Left kidney (tissue), 2 donors: Measurements from ENCODE around the gene SEC14L2. TPM values are rescaled to one million over a fixed set of nuclear protein-coding genes. Genes with fewer than 3 reads are reported as not detected.
A peak's percentile ranks its signal among the peaks of the same experiment; 100 is the strongest.
"Not testable (repeated sequence)": the region's sequence is repeated elsewhere in the genome, so short reads cannot be mapped to it uniquely, and the experiment has no call there.

Experiments used
- DNase-seq: peaks from one replicate; pipeline ENCODE4 v3.0.0-alpha.2; 2013
- polyA plus RNA-seq: library from polyadenylated mRNA; unstranded; fragments of 120-200 nt; gene quantifications from one replicate; pipeline ENCODE4 v1.2.1, GENCODE V29; 2013; ENCODE audit not compliant: insufficient read length

SEC14L2 gene
- polyA plus RNA-seq, 1 donor, result 7.0 TPM

GRCh38 chr22:30453731-30454510, 57.1 kb downstream of the SEC14L2 start:
- no peak for DNase-seq

- no peak for DNase-seq
These were observed 58.4 kb downstream of the SEC14L2 start for GRCh38 chr22:30455075-30455840.

- DNase-seq, result no peak
These were observed 61.2 kb downstream of the SEC14L2 start for GRCh38 chr22:30457981-30458380.

GRCh38 chr22:30459181-30460052, 62.6 kb downstream of the SEC14L2 start:
- DNase-seq, result peak; percentile 52

- DNase-seq, result no peak
These were observed 63.3 kb downstream of the SEC14L2 start for GRCh38 chr22:30460147-30460546.

- not testable (repeated sequence) for DNase-seq
These were observed 63.7 kb downstream of the SEC14L2 start for GRCh38 chr22:30460555-30460954.

GRCh38 chr22:30469165-30469564, 72.3 kb downstream of the SEC14L2 start:
- DNase-seq, result no peak

- DNase-seq, result no peak
These were observed 73.8 kb downstream of the SEC14L2 start for GRCh38 chr22:30470655-30471054.

GRCh38 chr22:30471616-30472318, 74.9 kb downstream of the SEC14L2 start, which contains the start of gene SEC14L3:
TSS of gene SEC14L3 (minus strand) at chr22:30472017. CDS start at chr22:30471958, 59 bp downstream.
- DNase-seq, result no peak

- no peak for DNase-seq
These were observed 76.3 kb downstream of the SEC14L2 start for GRCh38 chr22:30472994-30473720.

- no peak for DNase-seq
These were observed 77.3 kb downstream of the SEC14L2 start for GRCh38 chr22:30474121-30474520.

Other genes starting within 250 kb of the SEC14L2 start
- 1.6 TPM for gene LIF, start 150.3 kb upstream of the SEC14L2 start, polyA plus RNA-seq
- not detected for gene OSM, start 130.2 kb upstream of the SEC14L2 start, polyA plus RNA-seq
- 8.3 TPM for gene CASTOR1, start 107.5 kb upstream of the SEC14L2 start, polyA plus RNA-seq
- 12.9 TPM for gene TBC1D10A, start 70.1 kb upstream of the SEC14L2 start, polyA plus RNA-seq
- gene SF3A1, start 40.1 kb upstream of the SEC14L2 start, polyA plus RNA-seq, result 134 TPM
- gene CCDC157, start 40.0 kb upstream of the SEC14L2 start, polyA plus RNA-seq, result 5.5 TPM
- gene RNF215, start 9.6 kb upstream of the SEC14L2 start, polyA plus RNA-seq, result 22.2 TPM
- 7.8 TPM for gene MTFP1, start 28.8 kb downstream of the SEC14L2 start, polyA plus RNA-seq
- not detected for gene SEC14L3, start 75.0 kb downstream of the SEC14L2 start, polyA plus RNA-seq
- gene SEC14L4, start 108.7 kb downstream of the SEC14L2 start, polyA plus RNA-seq, result 1.1 TPM
- gene SEC14L6, start 149.7 kb downstream of the SEC14L2 start, polyA plus RNA-seq, result 11.4 TPM
- gene GAL3ST1, start 177.6 kb downstream of the SEC14L2 start, polyA plus RNA-seq, result 23.8 TPM
- 73.1 TPM for gene PES1, start 194.9 kb downstream of the SEC14L2 start, polyA plus RNA-seq
- gene TCN2, start 210.2 kb downstream of the SEC14L2 start, polyA plus RNA-seq, result 65.2 TPM
- gene SLC35E4, start 238.8 kb downstream of the SEC14L2 start, polyA plus RNA-seq, result 1.3 TPM